Endodermal cell (in vitro differentiated cells): ENCODE results near the gene ANKRD52. TPM values are rescaled to one million over a fixed set of nuclear protein-coding genes. Genes with fewer than 3 reads are reported as not detected.

ENCODE experiments used
- DNase-seq: peaks from one replicate; pipeline ENCODE4 v3.0.0-alpha.2; 2017
- H3K27ac ChIP-seq: 2 replicates; pipeline ENCODE4 v1.5.1; 2013; ENCODE audit warnings: mild to moderate bottlenecking, low read depth, low read length, moderate library complexity
- H3K27me3 ChIP-seq: 2 replicates; pipeline ENCODE4 v1.6.1; 2013; ENCODE audit warnings: mild to moderate bottlenecking, low read length, moderate library complexity; ENCODE audit not compliant: insufficient read depth, control insufficient read depth, poor library complexity, severe bottlenecking
- H3K36me3 ChIP-seq: 2 replicates; pipeline ENCODE4 v1.7.0; 2013; ENCODE audit warnings: mild to moderate bottlenecking, low read length, moderate library complexity; ENCODE audit not compliant: control insufficient read depth, insufficient read depth
- H3K4me1 ChIP-seq: one replicate; pipeline ENCODE4 v1.7.0; 2013; ENCODE audit warnings: low read length; ENCODE audit not compliant: control insufficient read depth, insufficient read depth
- H3K4me3 ChIP-seq: 2 replicates; pipeline ENCODE4 v1.5.1; 2013; ENCODE audit warnings: mild to moderate bottlenecking, low read length, moderate library complexity
- H3K9ac ChIP-seq: 2 replicates; pipeline ENCODE4 v1.6.1; 2013; ENCODE audit warnings: mild to moderate bottlenecking, low read length, moderate library complexity; ENCODE audit not compliant: poor library complexity, severe bottlenecking; ENCODE audit errors: extremely low read depth
- H3K9me3 ChIP-seq: 2 replicates; pipeline ENCODE4 v1.6.1; 2013; ENCODE audit warnings: mild to moderate bottlenecking, low read length, moderate library complexity; ENCODE audit not compliant: control insufficient read depth
- H3K27ac Mint-ChIP-seq: 2 replicates; pipeline ENCODE4 v1.8.0; 2020; ENCODE audit warnings: mixed read lengths
- H3K27me3 Mint-ChIP-seq: 2 replicates; pipeline ENCODE4 v1.8.0; 2021; ENCODE audit warnings: mild to moderate bottlenecking, mixed read lengths; ENCODE audit not compliant: insufficient read depth
- H3K36me3 Mint-ChIP-seq: 2 replicates; pipeline ENCODE4 v1.8.0; 2020; ENCODE audit warnings: low read depth, mixed read lengths
- H3K4me1 Mint-ChIP-seq: 2 replicates; pipeline ENCODE4 v1.8.0; 2020; ENCODE audit warnings: mixed read lengths
- H3K4me3 Mint-ChIP-seq: 2 replicates; pipeline ENCODE4 v1.8.0; 2020; ENCODE audit warnings: mild to moderate bottlenecking, moderate library complexity, mixed read lengths
- H3K9me3 Mint-ChIP-seq: 2 replicates; pipeline ENCODE4 v1.8.0; 2020; ENCODE audit warnings: mild to moderate bottlenecking, mixed read lengths
- CTCF ChIP-seq: fragments of 200-600 bp; sonication (generic); conservative IDR thresholded peaks from 2 replicates; pipeline ENCODE4 v1.5.0; 2021; ENCODE audit warnings: antibody characterized with exemption, mild to moderate bottlenecking
- WGBS, 2 experiments: methylation state at CpG; one replicate each; pipeline versions ENCODE4 v1.1.5 to v1.1.7; 2013; ENCODE audit warnings: missing lambda C conversion rate in 2 of 2, mixed read lengths in 1 of 2; ENCODE audit not compliant: insufficient coverage in 1 of 2, insufficient read length in 1 of 2; 5-methylcytosine and 5-hydroxymethylcytosine counted together
- total RNA-seq, 2 donors: library from RNA; stranded (reverse); fragmentation: NEBNext Ultra II Directional in 1 of 2; extraction: Animal tissue kit (Norgen Biotek cat#: 25700) in 1 of 2; gene quantifications; 2 replicates in 1 of 2; 3 replicates in 1 of 2; pipeline ENCODE4 v1.2.1, GENCODE V29; 2021

Gene ANKRD52
- total RNA-seq, 2 donors from 2014 or later: 39.3 to 54.9 TPM

GRCh38 chr12:56229082-56229481, 29.1 kb downstream of the ANKRD52 start:
- H3K4me3 Mint-ChIP-seq: no peak overlapping the region
- Histone ChIP-seq H3K4me3 (no peak overlapping the region), H3K9me3 (no peaks in the 10 kb centered on the region), H3K36me3 (peaks cover 3% of the 10 kb centered on the region), H3K9ac (no peak overlapping the region), H3K27me3 (no peaks in the 10 kb centered on the region), H3K4me1 (no peaks in the 10 kb centered on the region), H3K27ac (no peak overlapping the region)
- peaks cover 4% of the 10 kb centered on the region for H3K27me3 Mint-ChIP-seq
- H3K4me1 Mint-ChIP-seq: peaks cover 9% of the 10 kb centered on the region
- no peaks in the 10 kb centered on the region for H3K9me3 Mint-ChIP-seq
- no peak for TF ChIP-seq CTCF
- peaks cover 5% of the 10 kb centered on the region for H3K36me3 Mint-ChIP-seq
- WGBS, 2 experiments: 83 to 93% methylated on average over 5 to 7 of the region's 7 CpGs
- DNase-seq: peak; percentile 52
- no peak overlapping the region for H3K27ac Mint-ChIP-seq

- Histone ChIP-seq H3K27ac (no peak overlapping the region), H3K9ac (no peak overlapping the region), H3K36me3 (peaks cover 3% of the 10 kb centered on the region), H3K4me1 (peaks cover 5% of the 10 kb centered on the region), H3K27me3 (no peaks in the 10 kb centered on the region), H3K9me3 (no peaks in the 10 kb centered on the region), H3K4me3 (peak overlapping the region; percentile 88)
- Mint-ChIP-seq H3K4me1 (peaks cover 26% of the 10 kb centered on the region), H3K4me3 (peak overlapping the region; percentile 99), H3K27ac (no peak overlapping the region), H3K27me3 (no peaks in the 10 kb centered on the region), H3K9me3 (no peaks in the 10 kb centered on the region), H3K36me3 (peaks cover 5% of the 10 kb centered on the region)
- peak; percentile 59 for DNase-seq
- 91 to 99% methylated on average over 8 to 10 of the region's 11 CpGs for WGBS, 2 experiments
- TF ChIP-seq CTCF: no peak
Observed at GRCh38 chr12:56224954-56225353, 33.2 kb downstream of the ANKRD52 start.

- Histone ChIP-seq H3K4me3 (peak within 1 kb of the TSS; percentile 88), H3K9me3 (no peaks in the 10 kb centered on the region), H3K27ac (peak within 1 kb of the TSS; percentile 27), H3K9ac (peak within 1 kb of the TSS; percentile 39), H3K27me3 (no peaks in the 10 kb centered on the region), H3K36me3 (peaks cover 6% of the 10 kb centered on the region), H3K4me1 (peaks cover 5% of the 10 kb centered on the region)
- Mint-ChIP-seq H3K27me3 (no peaks in the 10 kb centered on the region), H3K4me1 (peaks cover 26% of the 10 kb centered on the region), H3K27ac (peak within 1 kb of the TSS; percentile 96), H3K36me3 (peaks cover 5% of the 10 kb centered on the region), H3K4me3 (peak within 1 kb of the TSS; percentile 99), H3K9me3 (no peaks in the 10 kb centered on the region)
- peak; percentile 90 for TF ChIP-seq CTCF
- DNase-seq: peak; percentile 100
- 3 to 4% methylated on average over 21 to 41 of the region's 41 CpGs for WGBS, 2 experiments
Observed at GRCh38 chr12:56224102-56224701, 34.0 kb downstream of the ANKRD52 start, which contains the start of gene NABP2. TSS of gene NABP2 (plus strand) at chr12:56224342. CDS start at chr12:56224857, 515 bp downstream.
